ENCODE data around the gene RANGAP1. TPM values are rescaled to one million over a fixed set of nuclear protein-coding genes. Genes with fewer than 3 reads are reported as not detected.

RANGAP1 gene
- total RNA-seq, 1 donor from 2014 or later, result 120 TPM

DNA sequence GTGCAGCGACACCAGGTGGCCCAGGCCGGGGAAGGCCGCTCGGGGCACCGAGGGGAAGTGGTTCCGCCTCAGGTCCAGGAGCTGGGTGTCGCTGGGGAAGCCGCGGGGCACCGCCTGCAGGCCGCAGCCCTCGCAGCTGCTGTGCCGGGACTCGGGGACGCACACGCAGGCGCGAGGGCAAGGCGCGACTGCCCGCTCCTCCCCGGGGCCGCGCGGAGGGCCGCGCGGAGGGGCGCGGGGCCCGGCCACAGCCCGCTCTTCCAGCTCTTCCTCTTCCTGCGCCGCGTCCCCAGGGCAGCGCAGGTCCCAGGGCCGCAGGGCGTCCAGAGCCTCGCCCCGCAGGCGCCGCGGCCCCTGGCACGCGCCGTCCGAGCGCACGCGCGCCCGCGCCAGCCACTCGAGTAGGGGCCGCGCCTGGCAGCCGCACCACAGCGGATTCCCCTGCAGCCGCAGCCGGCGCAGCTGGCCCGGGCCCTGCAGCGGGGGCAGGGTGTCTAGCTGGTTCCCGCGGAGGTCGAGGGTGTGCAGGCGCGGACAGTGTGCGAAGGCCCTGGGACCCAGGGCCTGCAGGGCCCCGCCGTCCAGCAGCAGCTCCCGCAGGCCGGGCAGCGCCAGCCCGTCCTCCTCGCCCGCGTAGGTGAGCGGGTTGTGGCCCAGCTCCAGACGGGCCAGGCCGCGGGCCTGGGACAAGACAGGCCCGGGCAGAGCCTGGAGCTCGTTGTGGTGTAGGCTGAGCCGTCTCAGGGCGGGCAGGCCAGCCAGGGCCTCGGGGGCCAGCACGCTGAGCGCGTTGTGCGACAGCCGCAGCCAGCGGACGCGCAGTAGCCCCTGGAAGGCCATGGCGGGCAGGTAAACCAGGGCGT is 48.0 kb downstream of the RANGAP1 start:
- DNase-seq (ENCODE audit: low read depth, low spot score), result no peak

DNA sequence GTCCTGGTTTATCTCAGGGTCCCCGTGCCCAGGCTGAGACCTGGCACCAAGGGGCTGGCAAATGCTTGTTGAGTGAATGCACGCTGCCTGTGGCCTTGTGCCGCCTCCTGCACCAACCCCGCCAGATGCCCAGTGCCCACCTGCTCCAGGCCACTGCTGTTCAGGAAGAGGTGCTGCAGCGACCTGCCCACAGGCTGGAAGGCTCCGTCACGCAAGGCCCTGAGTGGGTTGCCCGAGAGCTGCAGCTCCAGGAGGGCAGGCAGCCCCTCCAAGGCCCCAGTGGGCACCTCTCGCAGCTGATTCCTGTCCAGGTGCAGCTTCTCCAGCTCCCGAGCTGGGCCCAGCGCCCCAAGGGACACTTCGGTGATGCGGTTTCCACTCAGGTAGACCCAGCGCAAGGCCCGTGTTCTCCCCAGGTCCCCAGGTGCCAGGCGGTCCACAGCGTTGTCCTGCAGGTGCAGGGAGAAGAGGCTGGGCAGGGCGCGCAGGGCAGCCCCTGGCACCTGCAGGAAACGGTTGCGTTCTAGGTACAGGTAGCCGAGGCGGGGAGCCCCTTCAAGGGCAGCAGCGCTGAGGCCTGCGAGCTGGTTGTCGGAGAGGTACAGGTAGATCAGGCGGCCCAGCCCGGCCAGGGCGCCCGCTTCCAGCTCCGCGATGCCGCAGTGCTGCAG is 48.8 kb downstream of the RANGAP1 start:
- no peak for DNase-seq (ENCODE audit: low read depth, low spot score)

DNA sequence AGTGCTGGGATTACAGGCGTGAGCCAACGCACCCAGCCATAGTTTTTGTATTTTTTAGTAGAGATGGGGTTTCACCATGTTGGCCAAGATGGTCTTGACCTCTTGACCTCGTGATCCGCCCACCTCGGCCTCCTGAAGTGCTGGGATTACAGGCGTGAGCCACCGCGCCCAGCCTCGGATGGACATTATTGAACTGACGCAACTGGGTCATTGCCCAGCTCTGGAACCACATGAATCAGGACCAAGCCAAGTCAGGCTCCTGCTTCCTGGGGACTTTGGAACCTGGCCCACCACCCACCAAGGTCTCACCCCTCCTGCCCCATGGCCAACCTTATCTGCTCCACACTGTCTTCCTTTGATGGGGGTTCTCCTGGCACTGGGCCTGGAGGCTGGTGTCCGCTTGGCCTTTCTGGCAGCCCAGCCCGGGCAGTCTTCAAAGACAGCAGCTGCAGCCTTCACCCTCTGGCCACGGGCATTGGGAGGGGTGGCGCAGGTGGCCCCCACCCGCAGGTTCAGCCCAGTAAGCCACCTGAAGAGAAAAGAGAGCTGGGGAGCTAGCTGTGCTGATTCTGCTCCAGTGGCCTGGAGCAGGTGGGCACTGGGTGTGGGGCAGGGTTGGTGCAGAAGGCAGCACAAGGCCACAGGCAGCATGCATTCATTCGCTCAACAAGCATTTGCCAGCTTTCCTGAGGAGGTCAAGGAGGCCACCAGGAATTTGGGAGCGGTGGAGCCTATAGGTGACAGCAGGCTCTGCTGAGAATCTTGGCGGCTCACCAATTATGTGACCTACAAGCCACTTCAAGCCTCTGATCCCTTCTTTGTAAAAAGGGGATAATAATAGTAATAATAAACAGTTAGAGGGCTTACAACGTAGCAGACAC is 50.9 kb downstream of the RANGAP1 start:
- no peak for DNase-seq (ENCODE audit: low read depth, low spot score)

DNA sequence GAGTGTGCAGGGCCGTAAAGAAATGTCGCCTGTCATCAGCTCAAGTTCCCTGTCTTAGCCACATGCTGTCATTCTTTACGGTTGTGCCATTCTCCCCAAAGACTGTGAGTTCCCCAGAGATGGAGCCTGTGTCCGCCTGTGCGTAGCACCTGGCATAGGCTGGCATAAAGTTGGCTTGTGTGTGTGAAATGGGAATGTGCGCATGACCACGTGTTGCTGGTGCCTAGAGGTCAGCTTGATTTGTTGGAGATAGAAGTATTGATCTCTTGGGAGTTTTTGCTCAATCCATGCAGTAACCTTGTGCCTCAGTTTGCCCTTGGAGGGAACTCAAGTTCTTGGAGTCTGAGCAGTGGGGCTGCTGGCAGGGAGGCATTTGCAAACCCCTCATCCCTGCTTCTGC is 54.6 kb downstream of the RANGAP1 start:
- DNase-seq (ENCODE audit: low read depth, low spot score), result no peak

DNA sequence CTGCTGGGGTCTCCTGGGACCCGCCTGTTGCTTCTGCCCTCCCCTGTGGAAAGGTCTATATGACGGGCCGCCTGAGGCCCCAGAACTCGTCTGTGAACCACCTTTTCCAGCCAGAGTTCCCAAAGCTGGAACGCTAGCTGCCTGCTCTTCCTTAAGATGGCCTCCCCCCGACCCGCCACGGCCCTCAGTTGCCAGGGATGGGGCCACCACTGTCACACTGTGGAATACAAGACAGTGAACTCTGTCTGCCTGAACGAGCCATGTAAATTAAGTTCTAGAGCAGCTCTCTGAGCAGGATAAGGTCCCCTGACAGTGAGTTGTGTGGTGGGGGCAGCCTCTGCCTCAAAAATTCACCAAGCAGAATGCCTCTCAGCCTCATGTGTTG is 55.6 kb downstream of the RANGAP1 start:
- DNase-seq (ENCODE audit: low read depth, low spot score), result no peak

DNA sequence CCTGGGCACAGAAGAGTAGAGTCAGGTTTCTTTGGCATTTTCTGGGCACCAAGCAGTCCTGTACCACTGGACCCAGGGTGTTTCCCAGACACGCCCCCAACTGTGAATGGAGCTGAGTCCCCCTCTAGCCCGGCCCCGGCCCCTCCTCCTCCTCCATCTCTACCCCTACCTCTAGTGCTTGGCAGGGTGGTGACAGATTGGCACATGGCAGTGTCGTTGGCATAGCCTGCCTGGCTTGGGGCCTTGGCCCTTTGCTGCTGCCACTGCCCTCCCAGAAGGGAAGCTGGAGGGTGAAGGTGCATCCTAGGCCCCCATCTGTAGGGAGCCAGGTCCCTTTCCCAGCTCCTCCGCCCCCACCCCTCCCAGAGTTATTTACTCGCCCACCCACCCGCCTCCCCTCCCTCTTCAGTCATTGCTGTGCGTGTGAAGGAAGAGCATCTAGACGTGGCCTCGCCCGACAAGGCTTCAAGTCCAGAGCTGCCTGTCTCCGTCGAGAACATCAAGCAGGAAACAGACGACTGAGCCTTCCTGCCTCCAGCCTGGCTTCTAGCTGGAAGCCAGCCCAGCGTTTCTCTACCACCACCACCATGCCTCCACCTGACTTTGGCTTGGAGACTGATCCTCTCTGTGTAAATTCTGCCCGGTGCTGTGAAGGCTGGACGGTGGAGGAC is 56.1 kb downstream of the RANGAP1 start:
- DNase-seq (ENCODE audit: low read depth, low spot score), result peak; percentile 66

DNA sequence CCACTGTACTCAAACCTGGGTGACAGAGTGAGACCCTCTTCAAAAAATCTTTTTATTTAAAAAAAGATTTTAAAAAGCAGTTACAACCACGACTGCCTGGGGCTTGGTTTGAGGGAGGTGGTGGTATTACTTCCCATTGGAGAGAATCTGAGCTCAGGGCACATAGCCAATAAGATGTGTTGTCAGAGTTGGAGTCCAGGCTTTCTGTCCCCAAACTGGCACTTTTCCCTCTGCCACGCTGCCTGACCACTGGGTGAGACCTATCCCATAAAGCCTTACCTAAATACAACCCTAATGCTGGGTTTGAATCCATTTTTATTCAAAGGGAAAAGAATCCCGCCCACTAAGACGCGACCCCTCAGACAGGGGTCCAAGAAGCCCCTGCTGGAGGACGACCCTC is 56.8 kb downstream of the RANGAP1 start:
- DNase-seq (ENCODE audit: low read depth, low spot score), result no peak

DNA sequence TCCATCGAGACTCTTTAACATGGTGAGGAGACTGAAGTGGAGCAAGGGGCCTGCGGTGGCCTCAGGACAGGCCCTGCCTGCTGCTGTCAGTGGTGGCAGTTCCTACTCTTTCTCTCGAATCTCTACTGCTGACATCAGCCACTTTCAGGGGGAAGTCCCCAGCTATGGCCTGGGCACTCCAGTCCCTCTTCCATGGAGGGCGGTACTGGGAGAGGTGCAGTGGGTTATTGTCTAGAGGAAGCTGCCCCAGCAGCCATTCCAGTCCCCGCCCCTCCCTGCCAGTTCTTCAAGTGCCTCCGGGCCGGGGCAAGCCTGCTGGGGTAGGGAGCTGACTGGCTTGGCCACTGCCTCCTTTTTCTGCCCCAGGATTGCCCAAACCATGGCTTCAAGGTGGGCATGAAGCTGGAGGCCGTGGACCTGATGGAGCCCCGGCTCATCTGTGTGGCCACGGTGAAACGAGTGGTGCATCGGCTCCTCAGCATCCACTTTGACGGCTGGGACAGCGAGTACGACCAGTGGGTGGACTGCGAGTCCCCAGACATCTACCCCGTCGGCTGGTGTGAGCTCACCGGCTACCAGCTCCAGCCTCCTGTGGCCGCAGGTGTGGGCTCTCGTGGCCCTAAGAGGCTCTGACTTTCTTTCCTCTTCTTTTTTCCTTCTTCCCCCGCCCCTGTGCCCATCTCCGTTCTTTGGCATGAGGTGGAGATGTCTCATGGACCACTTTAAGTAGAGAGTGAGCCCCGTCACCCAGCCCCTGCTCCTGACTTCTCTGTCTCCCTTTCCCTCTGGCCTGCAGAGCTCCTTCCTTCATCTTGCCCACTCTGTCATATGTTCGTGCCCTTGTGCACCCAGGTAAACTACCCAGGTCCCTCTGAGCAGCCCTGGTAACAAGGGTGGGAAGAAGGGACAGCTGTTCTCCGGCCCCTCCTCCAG is 59.0 kb downstream of the RANGAP1 start:
- DNase-seq (ENCODE audit: low read depth, low spot score), result no peak

DNA sequence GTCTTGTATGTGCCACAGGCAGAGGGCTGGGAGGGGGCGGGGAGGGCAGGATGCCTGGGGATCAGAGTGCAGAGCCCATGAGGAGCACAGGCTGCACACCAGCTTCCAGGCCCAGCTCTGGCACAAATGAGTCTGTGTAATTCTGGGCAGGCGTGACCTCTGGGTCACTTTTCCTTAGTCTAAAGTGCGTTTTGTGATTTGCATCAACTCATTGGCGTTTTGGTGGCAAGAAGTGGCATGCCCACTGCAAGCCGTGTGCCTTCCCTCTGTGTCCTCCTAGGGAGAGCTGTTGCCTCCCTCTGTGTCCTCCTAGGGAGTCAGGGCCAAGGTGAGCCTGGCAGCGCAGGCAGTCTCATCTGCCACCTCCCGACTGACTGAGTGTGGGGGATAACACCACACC is 62.5 kb downstream of the RANGAP1 start:
- no peak for DNase-seq (ENCODE audit: low read depth, low spot score)

DNA sequence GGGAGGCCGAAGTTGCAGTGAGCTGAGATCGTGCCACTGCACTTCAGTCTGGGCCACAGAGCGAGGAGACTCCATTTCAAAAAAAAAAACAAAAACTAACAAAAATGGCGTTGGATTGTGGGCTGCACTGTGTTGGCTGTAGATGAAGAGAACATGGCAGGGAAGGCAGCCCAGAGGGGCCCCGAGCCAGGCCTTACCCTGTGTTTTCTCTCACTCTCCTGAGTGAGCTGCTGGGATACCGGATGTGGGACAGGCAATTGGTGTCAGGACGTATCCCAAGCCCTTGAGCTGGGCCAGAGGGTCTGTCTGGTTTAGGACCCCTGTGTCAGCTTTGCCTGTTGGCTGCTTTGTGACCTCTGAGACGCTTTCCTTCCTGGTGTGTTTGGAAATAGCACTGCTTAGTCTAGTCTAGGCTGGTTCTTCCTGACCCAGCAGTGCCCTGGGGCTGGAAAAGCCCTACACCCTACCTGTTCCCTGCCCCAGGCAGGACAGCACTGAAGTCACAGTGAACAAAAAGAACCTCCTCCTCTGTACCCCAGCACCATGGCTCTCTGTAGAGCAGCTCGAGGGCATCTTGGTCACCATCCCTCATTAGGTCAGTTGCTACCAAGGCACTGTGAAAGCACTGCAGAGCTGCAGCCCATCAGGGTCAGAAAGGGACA is 63.0 kb downstream of the RANGAP1 start:
- no peak for DNase-seq (ENCODE audit: low read depth, low spot score)

DNA sequence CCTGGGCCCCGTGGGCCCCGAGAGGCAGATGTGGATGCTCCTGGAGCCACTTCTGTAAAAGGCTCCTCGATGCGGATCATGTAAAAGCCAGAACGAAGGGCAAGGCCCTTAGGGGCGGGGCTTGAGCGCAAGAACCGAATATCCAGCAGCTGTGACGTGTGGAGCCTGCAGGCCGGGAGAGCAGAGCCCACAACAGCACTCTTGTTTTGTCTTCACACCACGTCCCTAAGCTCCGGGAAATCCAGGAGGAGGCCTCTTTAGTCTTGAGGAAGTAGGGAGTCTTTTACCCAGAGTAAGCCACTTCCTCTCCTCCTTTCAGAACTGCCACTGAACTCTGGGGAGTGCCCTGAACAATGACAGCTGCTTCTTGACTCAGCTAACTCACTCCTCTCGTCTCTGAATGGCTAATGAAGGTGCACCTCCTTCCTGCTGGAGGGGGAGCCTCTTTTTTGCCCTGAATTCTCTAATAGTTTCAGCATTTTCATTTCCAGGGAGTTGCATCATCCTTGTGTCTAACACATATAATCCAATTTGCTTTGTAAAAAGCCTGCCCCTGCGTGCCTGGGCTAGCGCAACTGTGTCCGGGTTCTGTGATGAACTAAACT is 68.3 kb downstream of the RANGAP1 start:
- no peak for DNase-seq (ENCODE audit: low read depth, low spot score)

DNA sequence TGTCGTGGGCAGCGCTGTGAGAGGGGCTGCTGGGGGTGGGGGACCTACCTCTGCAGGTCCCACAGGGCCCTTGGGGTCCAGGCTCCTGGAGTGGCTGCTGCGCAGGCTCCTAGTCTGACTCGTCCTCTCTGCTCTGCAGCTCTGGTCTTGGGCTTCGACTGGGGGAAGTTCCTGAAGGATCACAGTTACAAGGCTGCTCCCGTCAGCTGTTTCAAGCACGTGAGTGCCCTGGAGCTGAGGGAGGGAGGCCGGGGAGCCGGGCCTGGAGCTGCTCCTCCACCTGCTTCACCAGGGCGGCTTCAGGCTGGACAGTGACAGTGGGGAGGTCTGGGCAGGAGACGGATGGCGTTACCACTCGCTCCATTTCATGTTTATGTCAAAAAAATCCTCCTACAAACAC is 69.0 kb downstream of the RANGAP1 start:
- no peak for DNase-seq (ENCODE audit: low read depth, low spot score)

DNA sequence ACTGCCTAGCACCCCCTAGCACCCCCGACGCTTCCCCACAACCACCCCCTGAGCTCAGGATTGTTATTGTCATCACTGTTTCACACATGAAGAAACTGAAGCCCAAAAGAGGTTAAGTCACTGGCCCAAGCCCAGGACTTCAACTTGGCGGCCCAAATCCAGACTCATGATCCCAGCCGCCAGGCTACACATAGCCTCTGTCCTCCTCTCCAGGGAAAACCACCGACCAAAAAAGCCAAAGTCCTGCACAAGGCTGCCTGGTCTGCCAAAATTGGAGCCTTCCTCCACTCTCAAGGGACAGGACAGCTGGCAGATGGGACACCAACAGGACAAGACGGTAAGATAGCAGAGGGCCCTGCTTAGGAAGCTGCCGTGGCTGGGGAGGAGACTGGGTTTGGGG is 70.1 kb downstream of the RANGAP1 start:
- no peak for DNase-seq (ENCODE audit: low read depth, low spot score)

DNA sequence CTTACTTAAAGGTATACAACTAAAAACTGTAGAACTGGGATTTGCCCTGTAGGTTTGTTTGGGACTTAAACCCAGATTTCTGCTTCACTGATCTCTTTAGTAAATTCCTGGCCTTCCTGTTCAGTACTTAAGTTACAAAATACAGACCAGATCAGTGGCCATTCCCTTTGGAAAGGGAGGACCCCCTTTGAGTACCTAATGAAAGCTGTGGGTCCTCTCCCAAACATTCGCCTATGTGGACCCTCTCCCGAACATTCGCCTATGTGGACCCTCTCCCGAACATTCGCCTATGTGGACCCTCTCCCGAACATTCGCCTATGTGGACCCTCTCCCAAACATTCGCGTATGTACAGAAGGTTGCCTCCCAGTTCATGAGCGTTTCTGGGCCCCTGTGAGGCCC is 70.6 kb downstream of the RANGAP1 start:
- DNase-seq (ENCODE audit: low read depth, low spot score), result no peak

DNA sequence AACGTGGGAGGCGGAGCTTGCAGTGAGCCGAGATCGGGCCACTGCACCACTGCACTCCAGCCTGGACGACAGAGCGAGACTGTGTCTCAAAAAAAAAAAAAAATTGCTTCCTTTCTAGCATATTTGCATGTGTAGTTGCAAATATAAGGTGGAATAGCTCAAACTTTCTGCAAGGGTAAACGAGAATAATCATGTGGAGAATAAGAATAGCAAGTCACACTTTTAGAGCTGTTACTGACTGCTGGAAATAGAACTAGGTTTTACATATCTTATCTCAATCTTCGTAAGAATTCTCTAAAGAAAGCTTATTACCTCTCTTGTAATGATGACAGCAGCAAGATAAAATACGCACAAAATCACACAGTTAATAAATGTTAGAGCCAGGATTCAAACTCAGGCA is 79.3 kb downstream of the RANGAP1 start:
- no peak for DNase-seq (ENCODE audit: low read depth, low spot score)

DNA sequence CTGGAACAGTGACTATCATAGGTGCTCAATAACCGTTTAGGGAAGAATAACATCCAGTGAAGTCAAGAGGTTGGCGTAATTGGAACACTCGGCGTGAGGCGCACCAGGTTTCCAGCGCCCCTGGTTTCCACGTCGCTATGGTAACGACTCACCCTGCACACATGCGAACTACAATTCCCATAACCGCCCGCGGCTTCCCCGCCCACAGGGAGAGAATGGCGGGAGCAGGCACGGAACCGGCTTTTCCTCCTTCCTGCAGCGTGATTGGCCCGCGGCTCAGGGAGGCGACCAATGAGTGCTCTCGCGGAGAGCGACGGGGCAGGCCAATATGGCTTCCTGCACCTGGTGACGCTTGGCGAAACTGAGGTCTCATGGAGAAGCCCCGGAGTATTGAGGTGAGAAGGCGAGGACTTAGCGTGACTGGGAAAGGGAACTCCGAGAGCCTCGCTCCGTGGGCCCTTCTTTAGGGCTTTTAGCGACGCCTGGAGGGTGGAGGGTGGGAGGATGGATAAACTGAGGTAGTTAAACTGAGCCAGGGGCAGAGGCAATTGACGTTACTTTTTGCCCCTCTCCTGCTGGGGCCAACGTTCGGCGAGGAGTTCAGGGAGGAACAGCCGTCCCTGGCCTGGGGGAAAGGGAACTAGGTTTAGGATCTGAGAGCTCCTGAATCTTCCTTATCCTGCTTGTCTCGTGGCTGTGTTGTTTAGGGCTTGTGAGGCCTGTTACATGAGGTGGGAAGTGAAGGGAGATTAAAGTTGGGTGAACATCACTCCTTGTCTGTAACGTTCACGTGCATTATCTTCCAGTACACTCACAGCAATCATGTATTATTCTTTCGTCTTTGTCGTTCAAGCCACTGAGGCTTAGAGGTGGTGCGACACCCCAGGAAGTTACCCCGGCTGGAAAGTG is 80.7 kb downstream of the RANGAP1 start, which contains the start of gene L3MBTL2:
Gene L3MBTL2, plus strand, starts transcription at position 321 of the 909 bp plus-strand sequence. Its CDS starts 51 bp downstream, at position 372.
- peak; percentile 83 for DNase-seq (ENCODE audit: low read depth, low spot score)

DNA sequence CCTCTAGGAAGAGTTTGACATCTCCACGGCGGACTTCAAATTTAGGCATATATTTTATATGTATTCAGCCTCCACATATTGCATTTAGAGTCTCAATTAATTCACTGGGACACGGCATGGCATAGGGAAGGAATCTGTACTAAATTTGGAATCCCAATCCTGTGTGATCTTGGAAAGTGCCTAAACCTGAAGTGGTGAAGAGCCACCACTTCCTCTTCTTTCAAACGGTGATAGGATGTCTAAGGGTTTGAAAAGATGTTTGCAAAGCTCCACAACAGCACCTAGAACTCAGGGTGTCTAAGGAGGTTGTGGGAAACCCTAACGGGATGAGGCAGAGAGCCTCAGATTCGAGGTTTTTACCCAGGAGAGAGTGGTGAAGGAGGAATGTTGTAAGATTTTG is 81.9 kb downstream of the RANGAP1 start:
- no peak for DNase-seq (ENCODE audit: low read depth, low spot score)

DNA sequence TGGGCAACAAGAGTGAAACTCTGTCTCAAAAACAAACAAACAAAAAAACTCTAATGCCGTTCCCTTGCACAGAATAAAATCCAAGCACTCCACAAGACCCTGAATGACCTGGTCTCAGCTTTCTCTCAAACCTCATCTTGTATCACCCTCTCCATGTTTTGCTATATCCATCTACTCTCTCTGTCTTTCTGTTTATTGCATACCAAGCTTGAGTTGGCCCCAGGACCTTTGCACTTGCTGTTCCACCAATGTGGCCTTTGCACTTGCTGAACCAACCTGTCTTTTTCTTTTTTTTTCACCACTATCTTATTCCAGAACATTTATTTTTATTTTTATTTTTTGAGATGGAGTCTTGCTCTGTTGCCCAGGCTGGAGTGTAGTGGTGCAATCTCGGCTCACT is 82.9 kb downstream of the RANGAP1 start:
- DNase-seq (ENCODE audit: low read depth, low spot score), result no peak
